LNCaP clone FGC (cell line): ENCODE measurements around the gene DENND5A.

Experiments
- DNase-seq: peaks from one replicate; pipeline ENCODE4 v3.0.0-alpha.2; 2011; ENCODE audit warnings: low read depth
- H3K4me3 ChIP-seq: 2 replicates; pipeline ENCODE4 v1.5.1; 2011; ENCODE audit warnings: mild to moderate bottlenecking, low read depth, low read length, control low read depth
- CTCF ChIP-seq: IDR thresholded peaks from 2 replicates; pipeline ENCODE4 v1.5.1; 2012; ENCODE audit warnings: mild to moderate bottlenecking; ENCODE audit not compliant: control insufficient read depth, insufficient read depth; ENCODE audit errors: extremely low read depth

The DENND5A gene

GRCh38 chr11:9133956-9134355 is 131.2 kb downstream of the DENND5A start:
- TF ChIP-seq CTCF, result no peak
- H3K4me3 ChIP-seq, result no peak overlapping the region
- no peak for DNase-seq

GRCh38 chr11:9132203-9132878 is 132.8 kb downstream of the DENND5A start:
- no peak overlapping the region for H3K4me3 ChIP-seq
- DNase-seq, result no peak
- TF ChIP-seq CTCF, result no peak

- no peak for TF ChIP-seq CTCF
- H3K4me3 ChIP-seq, result no peak overlapping the region
- no peak for DNase-seq
Observed at GRCh38 chr11:9130297-9130696, 134.9 kb downstream of the DENND5A start.

- no peak for DNase-seq
- no peak for TF ChIP-seq CTCF
- H3K4me3 ChIP-seq, result no peak overlapping the region
Observed at GRCh38 chr11:9126636-9127035, 138.5 kb downstream of the DENND5A start.

GRCh38 chr11:9125185-9125886 is 139.8 kb downstream of the DENND5A start:
- H3K4me3 ChIP-seq, result no peak overlapping the region
- no peak for TF ChIP-seq CTCF
- DNase-seq, result no peak

- TF ChIP-seq CTCF, result no peak
- no peak for DNase-seq
- H3K4me3 ChIP-seq, result no peak overlapping the region
Observed at GRCh38 chr11:9123595-9124304, 141.4 kb downstream of the DENND5A start.
